ENCODE results near the gene KLHL21.

GRCh38 chr1:6596886-6597776, 5.5 kb downstream of the KLHL21 start:
- TF ChIP-seq CTCF (conservative IDR thresholded peaks at IDR 0.05; ENCODE audit: low read depth, low read length) = no peak
- TF ChIP-seq EZH2 (IDR thresholded peaks at IDR 0.05; ENCODE audit: borderline replicate concordance, low read depth, low read length, poor library complexity, severe bottlenecking) = no peak

Data from A673 (cell line).